Chondrocyte (in vitro differentiated cells): ENCODE data around the gene RPS19. TPM values are rescaled to one million over a fixed set of nuclear protein-coding genes. Genes with fewer than 3 reads are reported as not detected.

Experiments used
- DNase-seq: peaks from one replicate; pipeline ENCODE4 v3.0.0; 2021; ENCODE audit warnings: mixed read lengths, low spot score
- H3K27ac Mint-ChIP-seq: one replicate; pipeline ENCODE4 v1.8.0; 2021; ENCODE audit warnings: mild to moderate bottlenecking, moderate library complexity, mixed read lengths; ENCODE audit not compliant: unreplicated experiment
- H3K27me3 Mint-ChIP-seq: 2 replicates; pipeline ENCODE4 v1.8.0; 2021; ENCODE audit warnings: low read depth, mixed read lengths
- H3K36me3 Mint-ChIP-seq: 2 replicates; pipeline ENCODE4 v1.8.0; 2021; ENCODE audit warnings: low read depth, mixed read lengths
- H3K4me1 Mint-ChIP-seq: 2 replicates; pipeline ENCODE4 v1.8.0; 2021; ENCODE audit warnings: low read depth, mild to moderate bottlenecking, mixed read lengths
- H3K4me3 Mint-ChIP-seq: one replicate; pipeline ENCODE4 v1.8.0; 2021; ENCODE audit warnings: mild to moderate bottlenecking, moderate library complexity, mixed read lengths; ENCODE audit not compliant: unreplicated experiment
- H3K9me3 Mint-ChIP-seq: 2 replicates; pipeline ENCODE4 v1.8.0; 2021; ENCODE audit warnings: low read depth, mixed read lengths
- CTCF ChIP-seq: fragments of 200-600 bp; sonication (generic); IDR thresholded peaks from 2 replicates; pipeline ENCODE4 v1.5.0; 2021; ENCODE audit warnings: antibody characterized with exemption, mild to moderate bottlenecking, moderate library complexity
- total RNA-seq: library from RNA; stranded (reverse); gene quantifications from 3 replicates; pipeline ENCODE4 v1.2.1, GENCODE V29; 2021

The RPS19 gene
- total RNA-seq, 1 donor from 2014 or later, result 1,457 TPM

- H3K4me3 Mint-ChIP-seq, result no peak overlapping the region
- H3K27me3 Mint-ChIP-seq, result peaks cover 45% of the 10 kb centered on the region
- no peaks in the 10 kb centered on the region for H3K4me1 Mint-ChIP-seq
- H3K27ac Mint-ChIP-seq, result no peak overlapping the region
- no peak for TF ChIP-seq CTCF
- peak; percentile 67 for DNase-seq
- no peaks in the 10 kb centered on the region for H3K36me3 Mint-ChIP-seq
- peaks cover 3% of the 10 kb centered on the region for H3K9me3 Mint-ChIP-seq
Measured at GRCh38 chr19:41848666-41849065, 11.4 kb upstream of the RPS19 start.

- no peak overlapping the region for H3K27ac Mint-ChIP-seq
- H3K36me3 Mint-ChIP-seq, result no peaks in the 10 kb centered on the region
- no peak overlapping the region for H3K4me3 Mint-ChIP-seq
- H3K27me3 Mint-ChIP-seq, result peaks cover 44% of the 10 kb centered on the region
- no peaks in the 10 kb centered on the region for H3K4me1 Mint-ChIP-seq
- TF ChIP-seq CTCF, result no peak
- peak; percentile 37 for DNase-seq
- H3K9me3 Mint-ChIP-seq, result peaks cover 3% of the 10 kb centered on the region
Measured at GRCh38 chr19:41849067-41849466, 11.0 kb upstream of the RPS19 start.

GRCh38 chr19:41850381-41850780 is 9.7 kb upstream of the RPS19 start:
- TF ChIP-seq CTCF, result no peak
- Mint-ChIP-seq H3K4me3 (no peak overlapping the region), H3K27ac (no peak overlapping the region), H3K27me3 (peaks cover 54% of the 10 kb centered on the region), H3K36me3 (no peaks in the 10 kb centered on the region), H3K9me3 (no peaks in the 10 kb centered on the region), H3K4me1 (no peaks in the 10 kb centered on the region)
- DNase-seq, result peak; percentile 62

GRCh38 chr19:41851456-41851855 is 8.6 kb upstream of the RPS19 start:
- H3K4me1 Mint-ChIP-seq, result no peaks in the 10 kb centered on the region
- H3K27me3 Mint-ChIP-seq, result peaks cover 58% of the 10 kb centered on the region
- H3K36me3 Mint-ChIP-seq, result no peaks in the 10 kb centered on the region
- no peak overlapping the region for H3K4me3 Mint-ChIP-seq
- no peak for TF ChIP-seq CTCF
- DNase-seq, result peak; percentile 17
- no peaks in the 10 kb centered on the region for H3K9me3 Mint-ChIP-seq
- no peak overlapping the region for H3K27ac Mint-ChIP-seq

- no peak overlapping the region for H3K27ac Mint-ChIP-seq
- TF ChIP-seq CTCF, result no peak
- H3K4me1 Mint-ChIP-seq, result no peaks in the 10 kb centered on the region
- no peak for DNase-seq
- no peaks in the 10 kb centered on the region for H3K36me3 Mint-ChIP-seq
- no peak overlapping the region for H3K4me3 Mint-ChIP-seq
- H3K9me3 Mint-ChIP-seq, result no peaks in the 10 kb centered on the region
- H3K27me3 Mint-ChIP-seq, result peaks cover 58% of the 10 kb centered on the region
Measured at GRCh38 chr19:41853344-41853743, 6.7 kb upstream of the RPS19 start.
